ENCODE data around the gene ATP7A.
"Not testable (repeated sequence)": the region's sequence is repeated elsewhere in the genome, so short reads cannot be mapped to it uniquely, and the experiment has no call there.

Gene ATP7A

DNA sequence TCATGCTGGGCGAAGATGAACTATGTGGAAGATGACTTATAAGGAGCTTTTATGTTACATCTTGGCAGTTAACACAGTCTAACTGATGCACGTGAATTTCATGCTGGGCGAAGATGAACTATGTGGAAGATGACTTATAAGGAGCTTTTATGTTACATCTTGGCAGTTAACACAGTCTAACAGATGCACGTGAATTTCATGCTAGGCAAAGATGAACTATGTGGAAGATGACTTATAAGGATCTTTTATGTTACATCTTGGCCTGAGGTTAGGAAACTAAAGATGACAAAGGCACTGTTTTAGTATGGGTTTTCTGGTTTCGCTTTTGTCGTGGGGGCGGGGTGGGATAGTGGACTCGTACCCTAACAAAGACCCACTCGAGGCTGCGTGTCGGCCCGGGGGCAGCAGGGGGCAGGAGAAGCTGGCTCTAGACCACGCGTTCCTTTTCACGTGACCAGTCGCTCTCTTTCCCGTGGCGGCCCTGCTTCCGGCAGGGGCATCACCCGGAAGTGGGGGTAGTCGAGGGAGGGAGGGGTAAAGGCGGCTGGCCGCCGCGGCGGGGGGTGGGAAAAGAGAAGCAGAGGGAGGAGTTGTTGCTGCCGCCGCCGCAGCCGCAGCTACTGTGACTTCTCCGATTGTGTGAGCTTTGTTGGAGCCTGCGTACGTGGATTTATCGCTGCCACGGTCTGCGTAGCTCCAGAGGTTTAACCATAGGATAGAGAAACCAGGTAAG is at the start of gene ATP7A:
Gene ATP7A, plus strand, starts transcription at position 586 of the 733 bp plus-strand sequence. CDS start 60,949 bp downstream, outside the sequence.
- Histone ChIP-seq H3K4me1 (peaks cover 12% of the 10 kb centered on the region), H3K27ac (peak within 1 kb of the TSS; percentile 76), H3K4me2 (peak within 1 kb of the TSS; percentile 77), H3K36me3 (peaks cover 7% of the 10 kb centered on the region; the same call in 1 of the 2 replicates), H4K20me1 (no peaks in the 10 kb centered on the region), H3K4me3 (peak within 1 kb of the TSS; percentile 68), H3K9me3 (no peaks in the 10 kb centered on the region), H3K9ac (peak within 1 kb of the TSS; percentile 80), H3K27me3 (peaks cover 48% of the 10 kb centered on the region; the same call in 1 of the 2 replicates)
- no peak for TF ChIP-seq Cebpa-rat (IDR thresholded peaks at IDR 0.05)

- Histone ChIP-seq H3K9ac (no peak overlapping the region), H3K9me3 (no peaks in the 10 kb centered on the region), H3K4me2 (no peak overlapping the region), H3K4me3 (no peak overlapping the region), H3K4me1 (no peaks in the 10 kb centered on the region), H3K36me3 (peaks cover 35% of the 10 kb centered on the region), H3K27ac (no peak overlapping the region), H4K20me1 (0 out of 2 replicates have a peak, but pooled peaks cover 11% of the 10 kb centered on the region), H3K27me3 (peaks cover 6% of the 10 kb centered on the region; the same call in 1 of the 2 replicates)
- no peak for TF ChIP-seq Cebpa-rat (IDR thresholded peaks at IDR 0.05)
Measured at GRCh38 chrX:77875372-77875771, 35.1 kb upstream of the ATP7A start.

- H3K9me3 ChIP-seq, H3K36me3 ChIP-seq, H3K4me2 ChIP-seq, H3K4me3 ChIP-seq, H3K27me3 ChIP-seq, H3K27ac ChIP-seq, H3K4me1 ChIP-seq, H3K9ac ChIP-seq: not testable (repeated sequence)
- 0 out of 2 replicates have a peak, but pooled peaks cover 23% of the 10 kb centered on the region for H4K20me1 ChIP-seq
Measured at GRCh38 chrX:77881418-77881817, 29.1 kb upstream of the ATP7A start.

GRCh38 chrX:77892887-77893286 is 17.6 kb upstream of the ATP7A start:
- Histone ChIP-seq H3K4me2 (peak overlapping the region; percentile 67), H3K27ac (no peak overlapping the region), H3K36me3 (peaks cover 4% of the 10 kb centered on the region; the same call in 1 of the 2 replicates), H4K20me1 (peaks cover 22% of the 10 kb centered on the region), H3K4me1 (peaks cover 11% of the 10 kb centered on the region), H3K27me3 (peaks cover 12% of the 10 kb centered on the region; the same call in 1 of the 2 replicates), H3K9me3 (peaks cover 3% of the 10 kb centered on the region; the same call in 1 of the 2 replicates), H3K4me3 (no peak overlapping the region), H3K9ac (no peak overlapping the region)
- TF ChIP-seq Cebpa-rat (IDR thresholded peaks at IDR 0.05), result no peak

- H3K27me3 ChIP-seq, result peaks cover 12% of the 10 kb centered on the region; the same call in 1 of the 2 replicates
- no peak overlapping the region for H3K9ac ChIP-seq
- H3K4me3 ChIP-seq, result peak overlapping the region; percentile 73
- no peak for TF ChIP-seq Cebpa-rat (IDR thresholded peaks at IDR 0.05)
- peaks cover 3% of the 10 kb centered on the region; the same call in 1 of the 2 replicates for H3K9me3 ChIP-seq
- H3K27ac ChIP-seq, result no peak overlapping the region
- peaks cover 11% of the 10 kb centered on the region for H3K4me1 ChIP-seq
- peak overlapping the region; percentile 67 for H3K4me2 ChIP-seq
- H4K20me1 ChIP-seq, result peaks cover 22% of the 10 kb centered on the region
- peaks cover 4% of the 10 kb centered on the region; the same call in 1 of the 2 replicates for H3K36me3 ChIP-seq
Measured at GRCh38 chrX:77893713-77894112, 16.8 kb upstream of the ATP7A start.

DNA sequence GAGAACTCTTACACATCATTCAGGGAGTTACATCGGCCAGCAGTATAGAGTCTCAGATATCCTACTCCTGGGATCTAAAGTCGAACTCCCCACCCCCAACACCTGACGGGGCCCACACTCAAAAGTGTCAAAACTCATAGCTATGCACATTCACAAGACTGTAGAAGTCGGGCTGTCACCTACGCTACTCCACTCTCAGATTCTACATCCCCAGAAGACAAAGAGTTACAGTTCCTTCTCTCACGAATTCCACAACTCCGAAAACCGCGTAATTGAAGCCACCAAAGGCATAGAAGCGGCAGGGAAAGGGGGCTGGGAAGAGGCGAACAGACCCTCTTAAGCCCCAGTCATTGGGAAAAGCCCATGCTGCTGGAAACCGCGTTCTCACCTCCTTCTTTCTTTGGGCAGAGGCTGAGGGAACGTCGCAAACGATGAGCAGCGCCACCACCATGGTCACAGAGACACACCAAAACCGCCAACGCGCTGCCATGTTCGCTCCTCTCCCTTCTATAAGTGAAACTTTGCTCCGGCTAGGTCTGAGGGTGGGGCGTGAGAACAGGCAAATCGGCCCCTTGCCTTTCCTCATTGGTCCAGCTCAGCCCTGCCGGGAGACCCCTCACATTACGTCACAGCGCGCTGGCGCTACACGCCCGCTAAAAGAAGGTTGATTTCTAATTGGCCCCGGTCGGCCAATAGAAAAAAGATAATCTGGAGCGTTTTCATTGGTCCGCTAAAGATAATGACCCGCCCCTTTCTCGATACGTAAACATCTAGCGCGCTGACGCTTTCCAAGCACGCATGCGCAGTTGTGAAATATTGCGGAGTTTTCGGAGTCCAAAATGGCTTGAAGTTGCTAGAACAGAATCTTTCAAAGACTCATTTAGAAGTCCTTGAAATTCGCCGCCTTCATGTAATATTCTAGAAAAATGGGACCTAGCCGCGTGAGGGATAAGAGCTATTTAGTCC is 15.3 kb upstream of the ATP7A start, which contains the start of gene MAGT1:
Gene MAGT1, minus strand, starts transcription at position 515 of the 966 bp plus-strand sequence. Its CDS starts 25 bp downstream, at position 490.
- H3K4me3 ChIP-seq, result peak within 1 kb of the TSS; percentile 73
- peak within 1 kb of the TSS; percentile 77 for H3K27ac ChIP-seq
- H3K4me2 ChIP-seq, result peak within 1 kb of the TSS; percentile 67

GRCh38 chrX:77899081-77899828 is 11.2 kb upstream of the ATP7A start, which contains the start of gene COX7B:
COX7B (plus strand) TSS chrX:77899468; CDS start chrX:77899554, 86 bp downstream.
- Histone ChIP-seq H3K4me3 (peak within 1 kb of the TSS; percentile 70), H3K27me3 (peaks cover 21% of the 10 kb centered on the region; the same call in 1 of the 2 replicates), H3K9me3 (no peaks in the 10 kb centered on the region), H3K9ac (peak within 1 kb of the TSS; percentile 81), H3K4me1 (peaks cover 13% of the 10 kb centered on the region; the same call in 1 of the 2 replicates), H3K27ac (peak within 1 kb of the TSS; percentile 79), H3K36me3 (peaks cover 18% of the 10 kb centered on the region), H4K20me1 (peaks cover 18% of the 10 kb centered on the region), H3K4me2 (peak within 1 kb of the TSS; percentile 67)
- no peak for TF ChIP-seq Cebpa-rat (IDR thresholded peaks at IDR 0.05)

More for the DNA sequence above, 15.3 kb upstream of the ATP7A start, which contains the start of gene MAGT1:
- H3K27me3 ChIP-seq, result peaks cover 12% of the 10 kb centered on the region; the same call in 1 of the 2 replicates
- H3K36me3 ChIP-seq, result no peaks in the 10 kb centered on the region
- 0 out of 2 replicates have a peak, but pooled peaks have one; percentile 21 for TF ChIP-seq Cebpa-rat (IDR thresholded peaks at IDR 0.05)
- peaks cover 11% of the 10 kb centered on the region for H3K4me1 ChIP-seq
- peak within 1 kb of the TSS; percentile 84 for H3K9ac ChIP-seq
- H4K20me1 ChIP-seq, result peaks cover 22% of the 10 kb centered on the region
- no peaks in the 10 kb centered on the region for H3K9me3 ChIP-seq

GRCh38 chrX:77900688-77901087 is 9.8 kb upstream of the ATP7A start:
- Histone ChIP-seq H3K27ac (no peak overlapping the region), H3K4me3 (peak overlapping the region; percentile 70), H3K9ac (peak overlapping the region; percentile 81), H3K4me2 (peak overlapping the region; percentile 67), H4K20me1 (peaks cover 18% of the 10 kb centered on the region), H3K9me3 (no peaks in the 10 kb centered on the region), H3K27me3 (peaks cover 21% of the 10 kb centered on the region; the same call in 1 of the 2 replicates), H3K36me3 (peaks cover 22% of the 10 kb centered on the region), H3K4me1 (peaks cover 13% of the 10 kb centered on the region; the same call in 1 of the 2 replicates)
- TF ChIP-seq Cebpa-rat (IDR thresholded peaks at IDR 0.05), result no peak
